HG02840 (cell line): Measurements from ENCODE around the gene HEXIM1.

Experiments
- ATAC-seq: cut with Tn5 transposase; IDR thresholded peaks from one replicate; pipeline ENCODE4 v1.9.1; 2021; ENCODE audit warnings: mild to moderate bottlenecking, moderate library complexity, moderate number of reproducible peaks; ENCODE audit not compliant: unreplicated experiment, low FRiP score

HEXIM1 gene

GRCh38 chr17:45168991-45169752, 20.9 kb downstream of the HEXIM1 start:
- no peak for ATAC-seq

GRCh38 chr17:45170280-45170930, 22.1 kb downstream of the HEXIM1 start:
- no peak for ATAC-seq

DNA sequence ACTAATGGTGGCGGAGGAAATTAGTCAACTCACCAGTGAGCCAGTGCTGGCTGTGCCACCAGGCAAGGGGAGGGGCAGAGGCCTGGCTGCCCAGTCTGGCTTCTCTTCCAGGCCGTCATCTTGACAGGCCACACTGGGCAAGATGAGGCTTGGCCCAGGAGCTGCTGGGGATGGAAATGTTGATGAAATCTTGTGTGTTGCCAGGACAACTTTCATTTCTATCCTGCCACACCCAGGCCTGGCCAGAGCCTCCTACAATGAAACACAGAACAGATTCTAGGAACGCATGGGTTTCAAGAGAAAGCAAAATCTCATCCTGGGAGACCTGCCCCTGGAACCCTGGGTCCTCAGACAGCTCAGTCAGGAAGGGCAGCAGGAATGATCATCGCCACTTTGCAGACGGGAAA, 22.7 kb downstream of the HEXIM1 start:
- no peak for ATAC-seq

- no peak for ATAC-seq
Observed at GRCh38 chr17:45171338-45172231, 23.3 kb downstream of the HEXIM1 start.

DNA sequence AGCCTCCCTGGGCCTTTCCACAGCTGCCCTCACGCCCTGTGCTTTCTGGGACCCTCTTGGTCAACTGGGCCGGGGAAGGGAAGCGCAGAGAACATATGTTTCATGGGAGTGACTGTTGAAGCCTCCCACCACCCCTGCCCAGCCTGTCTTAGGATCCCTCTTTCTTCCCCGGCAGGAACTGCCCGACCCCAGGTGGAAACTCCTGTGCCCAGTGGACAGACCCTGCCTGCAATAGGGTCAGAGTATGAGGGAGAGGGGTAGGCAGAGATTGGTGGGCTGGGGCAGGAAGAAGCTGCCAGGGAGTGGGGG, 23.9 kb downstream of the HEXIM1 start:
- no peak for ATAC-seq

DNA sequence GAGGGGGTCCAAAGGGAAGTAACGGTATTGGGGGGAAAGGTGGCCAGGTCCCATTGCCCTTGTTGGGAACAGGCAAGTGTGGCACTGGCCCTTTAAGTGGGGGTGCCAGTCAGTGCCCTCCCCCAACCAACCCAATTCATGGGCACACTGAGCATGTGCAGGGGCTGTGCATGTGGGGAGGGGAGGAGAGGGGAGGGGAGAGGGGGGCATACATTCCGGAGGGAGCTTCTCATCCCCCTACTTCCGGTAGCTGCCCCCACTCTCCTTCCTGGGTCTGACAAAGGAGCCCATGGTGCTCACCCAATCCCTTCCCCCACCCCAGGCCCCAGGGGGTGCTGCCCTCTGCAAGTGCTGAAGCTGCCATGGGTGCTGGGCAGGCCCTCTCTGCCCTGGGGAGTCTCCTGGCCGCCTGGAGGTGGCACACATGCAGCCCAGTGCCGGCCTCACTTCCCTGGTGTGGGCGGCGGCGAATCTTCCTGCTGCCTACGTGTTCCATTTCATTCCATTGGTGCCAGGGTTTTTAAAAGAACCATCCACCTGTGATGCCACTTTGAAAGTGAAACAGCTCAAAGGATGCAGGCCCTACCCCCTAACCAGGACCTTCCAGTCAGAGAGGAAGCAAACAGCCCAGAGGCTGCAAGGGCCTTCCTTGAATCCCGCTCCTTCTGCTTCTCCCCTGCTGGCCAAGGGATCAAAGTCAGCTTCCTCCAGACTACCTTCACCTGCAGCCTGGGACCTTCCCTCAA, 24.4 kb downstream of the HEXIM1 start:
- no peak for ATAC-seq

DNA sequence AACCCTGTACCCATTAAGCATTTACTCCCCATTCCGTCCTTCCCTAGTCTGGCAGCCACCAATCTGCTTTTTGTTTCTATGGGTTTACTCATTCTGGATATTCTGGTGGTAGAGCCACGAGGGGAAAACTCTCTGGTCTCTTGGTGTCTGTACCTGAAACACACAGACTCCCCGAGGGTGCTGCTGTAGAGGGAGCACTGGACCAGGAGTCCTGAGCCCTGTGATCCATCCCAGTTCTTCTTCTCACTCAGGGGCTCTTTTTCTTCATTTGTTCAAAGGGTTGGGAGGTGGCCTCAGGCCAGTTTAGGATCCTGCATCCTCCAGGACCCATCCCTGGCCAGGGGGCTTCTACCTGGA, 27.5 kb downstream of the HEXIM1 start:
- no peak for ATAC-seq

DNA sequence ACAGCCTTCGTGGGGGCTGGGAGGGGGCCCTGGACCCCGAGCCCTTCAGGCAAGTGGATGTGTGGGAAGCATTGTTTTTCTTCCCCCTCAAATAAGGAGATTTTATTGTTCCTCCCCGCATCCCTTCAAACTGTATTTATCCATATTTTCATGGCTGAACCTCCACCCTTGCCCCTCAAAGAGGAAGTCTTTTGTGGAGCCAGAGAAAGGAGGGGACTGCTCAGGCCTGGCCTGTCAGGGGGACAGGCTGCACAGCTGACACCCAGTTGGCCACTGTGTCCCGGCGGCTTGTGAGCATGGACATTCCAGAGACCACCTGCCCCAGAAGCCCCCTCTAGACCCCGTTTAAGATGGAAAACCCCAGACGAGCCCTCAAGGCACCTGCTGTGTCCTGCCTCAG, 29.3 kb downstream of the HEXIM1 start:
- ATAC-seq = no peak

DNA sequence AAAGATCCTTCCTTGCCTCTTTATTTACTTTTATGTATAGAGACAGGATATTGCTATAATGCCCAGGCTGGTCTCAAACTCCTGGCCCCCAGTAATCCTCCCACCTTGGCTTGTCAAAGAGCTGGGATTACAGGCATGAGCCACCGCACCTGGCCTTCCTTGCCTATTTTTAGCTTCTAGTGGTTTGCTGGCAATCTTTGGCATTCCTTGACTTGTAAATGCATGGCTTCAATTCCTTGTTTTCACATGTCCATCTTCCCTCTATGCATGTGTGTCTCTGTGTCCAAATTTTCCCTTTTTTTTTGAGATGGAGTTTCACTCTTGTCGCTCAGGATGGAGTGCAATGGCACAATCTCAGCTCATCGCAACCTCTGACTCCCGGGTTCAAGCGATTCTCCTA, 35.9 kb downstream of the HEXIM1 start:
- no peak for ATAC-seq

DNA sequence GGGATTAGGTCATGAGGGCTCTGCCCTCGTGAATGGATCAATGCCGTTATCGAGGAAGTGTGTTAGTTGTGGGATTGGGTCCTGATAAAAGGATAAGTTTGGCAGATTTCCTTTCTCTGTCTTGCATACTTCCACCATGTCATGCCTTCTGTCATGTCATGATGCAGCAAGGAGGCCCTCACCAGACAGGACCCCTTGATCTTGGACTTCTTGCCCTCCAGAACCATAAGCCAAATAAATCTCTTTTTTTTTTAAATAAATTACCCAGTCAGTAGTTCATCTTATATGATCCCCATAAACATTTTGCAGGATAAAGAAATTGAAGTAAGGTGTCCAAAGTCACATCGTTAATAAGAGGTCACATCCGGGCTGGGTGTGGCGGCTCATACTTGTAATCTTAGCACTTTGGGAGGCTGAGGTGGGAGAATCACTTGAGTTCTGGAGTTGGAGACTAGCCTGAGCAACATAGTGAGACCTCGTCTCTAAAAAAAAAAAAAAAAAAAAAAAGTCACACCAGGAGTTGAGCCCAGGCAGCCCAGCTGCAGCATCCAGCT, 38.6 kb downstream of the HEXIM1 start:
- no peak for ATAC-seq

- ATAC-seq = no peak
Observed at GRCh38 chr17:45189009-45189408, 40.7 kb downstream of the HEXIM1 start.

- ATAC-seq = no peak
Observed at GRCh38 chr17:45190503-45191255, 42.4 kb downstream of the HEXIM1 start.

DNA sequence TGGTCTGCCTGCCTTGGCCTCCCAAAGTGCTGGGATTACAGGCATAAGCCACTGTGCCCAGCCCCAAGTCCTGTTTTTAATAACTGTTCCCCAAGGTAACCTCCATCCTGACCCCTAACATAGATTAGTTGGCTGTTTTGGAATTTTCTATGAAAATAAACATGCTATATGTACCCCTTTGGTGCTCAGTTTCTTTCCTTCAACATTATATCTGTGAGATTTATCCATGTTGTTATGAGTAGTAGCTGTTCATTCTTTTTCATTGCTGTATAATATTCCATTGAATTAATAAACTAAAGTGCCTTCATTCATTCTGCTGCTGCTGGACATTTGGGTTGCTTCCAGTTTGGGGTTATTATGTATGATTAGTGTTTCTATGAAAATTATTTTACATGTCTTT, 47.1 kb downstream of the HEXIM1 start:
- ATAC-seq = no peak

DNA sequence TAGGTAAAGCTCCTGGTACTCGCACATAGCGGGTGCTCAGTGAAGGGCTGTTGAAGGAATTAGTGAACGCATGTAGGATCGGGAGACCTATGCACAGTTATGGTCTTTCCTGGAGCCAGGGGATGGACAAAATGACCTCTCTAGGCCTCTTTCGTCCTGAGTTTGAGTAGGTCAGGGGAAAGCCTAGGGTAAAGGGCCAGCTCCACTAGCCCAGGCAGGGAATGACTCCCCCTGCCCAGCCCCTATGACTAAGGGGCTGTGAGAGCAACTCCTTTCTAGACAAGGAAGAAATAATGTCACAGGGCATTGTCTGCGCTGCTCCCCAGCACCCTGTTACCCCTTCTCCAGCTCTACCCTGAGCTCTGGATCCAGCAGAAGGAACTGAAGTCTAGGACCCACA, 48.8 kb downstream of the HEXIM1 start:
- no peak for ATAC-seq

DNA sequence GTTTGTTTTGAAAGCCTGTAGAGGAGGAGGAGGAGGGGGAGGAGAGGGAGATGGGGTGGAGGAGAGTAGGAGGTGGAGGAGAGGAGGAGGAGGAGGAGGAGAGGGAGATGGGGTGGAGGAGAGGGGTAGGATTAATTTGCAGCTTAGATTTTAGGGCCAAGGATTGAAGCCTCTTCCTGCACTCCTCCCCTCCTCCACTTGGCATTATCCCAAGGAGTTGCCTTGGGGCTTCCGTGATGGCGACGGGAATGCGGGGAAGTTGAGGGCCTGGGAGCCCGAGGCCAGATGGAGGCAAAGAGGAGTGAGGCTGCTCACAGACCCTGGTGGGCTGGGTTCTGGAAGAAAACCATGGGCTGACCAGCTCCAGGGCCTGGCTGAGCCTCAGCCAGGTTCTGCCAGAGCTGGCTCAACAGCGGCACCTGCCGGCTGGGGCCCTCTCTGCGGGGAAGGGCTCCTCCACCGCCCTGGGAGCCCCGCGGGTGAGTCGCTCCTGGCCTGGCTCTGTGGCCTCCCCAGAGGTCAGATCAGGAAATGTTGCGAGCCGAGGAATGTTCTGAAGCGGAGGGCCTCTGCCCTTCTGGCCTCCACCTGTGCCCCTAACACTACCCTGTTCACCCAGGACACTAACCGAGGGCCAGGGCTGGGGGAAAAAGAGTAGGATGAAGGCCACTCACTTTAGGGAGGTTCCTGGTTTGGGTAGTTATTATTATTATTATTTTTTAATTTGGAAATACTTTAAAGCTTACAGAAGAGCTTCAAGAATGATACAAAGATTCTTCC, 49.5 kb downstream of the HEXIM1 start:
- ATAC-seq = no peak

DNA sequence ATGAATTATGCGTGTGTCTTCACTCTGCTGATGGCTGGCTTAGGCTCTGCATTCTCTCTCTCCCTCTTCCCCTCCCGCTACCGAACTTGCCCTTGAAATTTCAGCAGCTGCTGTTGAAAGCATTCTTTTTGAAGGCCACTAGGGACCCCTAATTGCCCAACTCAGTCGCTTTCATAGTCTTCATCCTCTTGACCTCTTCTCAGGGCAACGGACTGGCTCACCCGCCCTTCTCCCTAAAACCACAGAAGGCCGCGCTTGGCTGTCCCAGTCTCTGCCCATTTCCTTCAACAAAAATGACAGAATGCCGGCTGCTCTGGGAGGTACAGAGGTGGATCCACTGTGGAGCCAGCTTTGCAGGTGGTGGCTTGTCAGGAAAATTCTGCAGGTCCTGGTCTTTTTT, 52.4 kb downstream of the HEXIM1 start:
- ATAC-seq = no peak

GRCh38 chr17:45201457-45201856, 53.2 kb downstream of the HEXIM1 start:
- no peak for ATAC-seq
